ENCODE results near the gene UBAC2. TPM values are rescaled to one million over a fixed set of nuclear protein-coding genes. Genes with fewer than 3 reads are reported as not detected.

The UBAC2 gene
- total RNA-seq, 2 experiments from 2014 or later, result 26.8 to 28.5 TPM

- CTCF ChIA-PET (ENCODE audit: unreplicated experiment), result no interaction called here
- intact Hi-C loops (cut with micrococcal nuclease; ENCODE audit: unreplicated experiment), result loop anchor here (5.0 kb wide), 1 partner anchor 93 kb away; no protein-coding TSS in a partner anchor
- peak overlapping the region; percentile 45; the same call in 1 of the 2 replicates for H3K4me2 ChIP-seq (ENCODE audit: low read length)
Measured at GRCh38 chr13:99374994-99375737, 174.5 kb downstream of the UBAC2 start.

GRCh38 chr13:99375738-99376080, 175.1 kb downstream of the UBAC2 start:
- H3K4me1 ChIP-seq (ENCODE audit: insufficient read depth, low read length, poor library complexity, severe bottlenecking), result peaks cover 36% of the 10 kb centered on the region
- POLR2A ChIA-PET, result interaction anchor here (0.6 to 0.8 kb wide), 3 partner anchors 9 to 211 kb away, joined by 3 to 6 read pairs (median 4); no protein-coding TSS in a partner anchor
- TF ChIP-seq EZH2phosphoT487 (IDR thresholded peaks at IDR 0.05; ENCODE audit: borderline replicate concordance, low read depth, low read length), result no peak
- no peak for TF ChIP-seq CTCF (conservative IDR thresholded peaks at IDR 0.05; ENCODE audit: low read length)

More at GRCh38 chr13:99374994-99375737, 174.5 kb downstream of the UBAC2 start:
- Histone ChIP-seq H3K36me3 (ENCODE audit: insufficient read depth, low read length) (peaks cover 8% of the 10 kb centered on the region; the same call in 1 of the 2 replicates), H3K79me2 (ENCODE audit: insufficient read depth, low read depth, low read length) (no peaks in the 10 kb centered on the region), H3K9me3 (ENCODE audit: low read length) (no peaks in the 10 kb centered on the region), H3K27ac (ENCODE audit: low read depth, low read length, poor library complexity, severe bottlenecking) (peak overlapping the region; percentile 7), H2AFZ (ENCODE audit: low read length) (no peak overlapping the region), H3K9me2 (ENCODE audit: insufficient read depth, low read length) (no peaks in the 10 kb centered on the region), H4K20me1 (ENCODE audit: insufficient read depth, low read length) (no peaks in the 10 kb centered on the region), H3K4me1 (ENCODE audit: insufficient read depth, low read length, poor library complexity, severe bottlenecking) (peaks cover 36% of the 10 kb centered on the region), H3K4me3 (ENCODE audit: low read depth, low read length, poor library complexity, severe bottlenecking) (no peak overlapping the region)
- DNase-seq (ENCODE audit: low spot score), result peak; percentile 44
- POLR2A ChIA-PET, result interaction anchor here (0.6 to 0.8 kb wide), 3 partner anchors 9 to 211 kb away, joined by 3 to 6 read pairs (median 4); no protein-coding TSS in a partner anchor
- BruUV-seq (replicated peaks), result no TSS peak
- no peak for TF ChIP-seq EZH2phosphoT487 (IDR thresholded peaks at IDR 0.05; ENCODE audit: borderline replicate concordance, low read depth, low read length)

GRCh38 chr13:99376132-99376531, 175.5 kb downstream of the UBAC2 start:
- peaks cover 36% of the 10 kb centered on the region for H3K4me1 ChIP-seq (ENCODE audit: insufficient read depth, low read length, poor library complexity, severe bottlenecking)
- no TSS peak for BruUV-seq (replicated peaks)
- intact Hi-C loops (cut with micrococcal nuclease; ENCODE audit: unreplicated experiment), result loop anchor here (5.0 kb wide), 1 partner anchor 94 kb away; no protein-coding TSS in a partner anchor
- no peaks in the 10 kb centered on the region for H3K9me2 ChIP-seq (ENCODE audit: insufficient read depth, low read length)
- POLR2A ChIA-PET, result no interaction called here
- no peak overlapping the region for H3K4me3 ChIP-seq (ENCODE audit: low read depth, low read length, poor library complexity, severe bottlenecking)
- H3K4me2 ChIP-seq (ENCODE audit: low read length), result 0 out of 2 replicates have a peak overlapping the region, but pooled peaks have one; percentile 45
- H3K27ac ChIP-seq (ENCODE audit: low read depth, low read length, poor library complexity, severe bottlenecking), result no peak overlapping the region
- CTCF ChIA-PET (ENCODE audit: unreplicated experiment), result interaction anchor here (0.6 kb wide), 1 partner anchor 107 kb away, joined by 4 read pairs; no protein-coding TSS in a partner anchor
- H4K20me1 ChIP-seq (ENCODE audit: insufficient read depth, low read length), result no peaks in the 10 kb centered on the region
- H3K79me2 ChIP-seq (ENCODE audit: insufficient read depth, low read depth, low read length), result no peaks in the 10 kb centered on the region
- TF ChIP-seq CTCF (conservative IDR thresholded peaks at IDR 0.05; ENCODE audit: low read length), result no peak
- no peak for TF ChIP-seq EZH2phosphoT487 (IDR thresholded peaks at IDR 0.05; ENCODE audit: borderline replicate concordance, low read depth, low read length)
- DNase-seq (ENCODE audit: low spot score), result peak; percentile 24
- peaks cover 3% of the 10 kb centered on the region; the same call in 1 of the 2 replicates for H3K36me3 ChIP-seq (ENCODE audit: insufficient read depth, low read length)
- no peak overlapping the region for H2AFZ ChIP-seq (ENCODE audit: low read length)
- no peaks in the 10 kb centered on the region for H3K9me3 ChIP-seq (ENCODE audit: low read length)

More at GRCh38 chr13:99375738-99376080, 175.1 kb downstream of the UBAC2 start:
- Histone ChIP-seq H3K27ac (ENCODE audit: low read depth, low read length, poor library complexity, severe bottlenecking) (no peak overlapping the region), H3K9me2 (ENCODE audit: insufficient read depth, low read length) (no peaks in the 10 kb centered on the region), H3K79me2 (ENCODE audit: insufficient read depth, low read depth, low read length) (no peaks in the 10 kb centered on the region), H4K20me1 (ENCODE audit: insufficient read depth, low read length) (no peaks in the 10 kb centered on the region), H3K4me2 (ENCODE audit: low read length) (peak overlapping the region; percentile 45; the same call in 1 of the 2 replicates), H2AFZ (ENCODE audit: low read length) (no peak overlapping the region), H3K36me3 (ENCODE audit: insufficient read depth, low read length) (peaks cover 3% of the 10 kb centered on the region; the same call in 1 of the 2 replicates), H3K4me3 (ENCODE audit: low read depth, low read length, poor library complexity, severe bottlenecking) (no peak overlapping the region), H3K9me3 (ENCODE audit: low read length) (no peaks in the 10 kb centered on the region)
- no TSS peak for BruUV-seq (replicated peaks)
- intact Hi-C loops (cut with micrococcal nuclease; ENCODE audit: unreplicated experiment), result loop anchor here (5.0 kb wide), 1 partner anchor 93 kb away; no protein-coding TSS in a partner anchor
- no peak for DNase-seq (ENCODE audit: low spot score)
- CTCF ChIA-PET (ENCODE audit: unreplicated experiment), result interaction anchor here (0.6 kb wide), 1 partner anchor 106 kb away, joined by 4 read pairs; no protein-coding TSS in a partner anchor

Measured in OCI-LY7 (cell line).